Measurements from ENCODE around the gene SKOR2.

- TF ChIP-seq RCOR1 (IDR thresholded peaks at IDR 0.05; ENCODE audit: insufficient replicate concordance, low read length), result no peak
- no peak for TF ChIP-seq CTCF (conservative IDR thresholded peaks at IDR 0.05; ENCODE audit: low read depth, low read length)
- TF ChIP-seq USF2 (IDR thresholded peaks at IDR 0.05; ENCODE audit: low read depth, low read length), result no peak
- TF ChIP-seq MXI1 (IDR thresholded peaks at IDR 0.05; ENCODE audit: borderline replicate concordance, low read depth, low read length), result no peak
- TF ChIP-seq CEBPB (IDR thresholded peaks at IDR 0.05; ENCODE audit: low read depth, low read length), result no peak
- TF ChIP-seq POLR2A (IDR thresholded peaks at IDR 0.05; ENCODE audit: low read depth, low read length), result no peak
- no peak for TF ChIP-seq ELK1 (IDR thresholded peaks at IDR 0.05; ENCODE audit: borderline replicate concordance, low read depth, low read length)
- TF ChIP-seq CHD1 (IDR thresholded peaks at IDR 0.05; ENCODE audit: low read depth, low read length), result no peak
- TF ChIP-seq SMC3 (IDR thresholded peaks at IDR 0.05; ENCODE audit: low read depth, low read length), result no peak
- TF ChIP-seq BHLHE40 (IDR thresholded peaks at IDR 0.05; ENCODE audit: low read depth, low read length), result no peak
- TF ChIP-seq RAD21 (IDR thresholded peaks at IDR 0.05; ENCODE audit: low read length), result no peak
- no peak for TF ChIP-seq RFX5 (IDR thresholded peaks at IDR 0.05; ENCODE audit: low read depth, low read length)
- no peak for TF ChIP-seq MAFK (IDR thresholded peaks at IDR 0.05; ENCODE audit: low read depth, low read length)
Measured at GRCh38 chr18:47172476-47172875, 79.0 kb downstream of the SKOR2 start.

All from IMR-90 (cell line).